SK-N-SH treated with all-trans-retinoic acid at 6 μM for 48 hours (cell line): ENCODE measurements around the gene ATR.
"Not testable (repeated sequence)": the region's sequence is repeated elsewhere in the genome, so short reads cannot be mapped to it uniquely, and the experiment has no call there.

Experiments used
- ATAC-seq: fragments of 200-7000 bp; cut with Tn5 transposase; 3 replicates; pipeline ENCODE4 v1.9.1; 2020; ENCODE audit warnings: mild to moderate bottlenecking, moderate library complexity
- ARNTL ChIP-seq: fragments of 450-650 bp; formaldehyde crosslinking; IDR thresholded peaks from 2 replicates; pipeline ENCODE4 v1.5.0; 2020; ENCODE audit warnings: low read depth, mild to moderate bottlenecking, moderate library complexity, borderline replicate concordance
- CSDC2 ChIP-seq: fragments of 250-450 bp; sonication (Bioruptor Pico); IDR thresholded peaks from 2 replicates; pipeline ENCODE4 v1.5.0; 2020; ENCODE audit warnings: mild to moderate bottlenecking, moderate library complexity
- CSRNP3 ChIP-seq: fragments of 250-450 bp; sonication (Bioruptor Pico); IDR thresholded peaks from 2 replicates; pipeline ENCODE4 v1.5.1; 2021; ENCODE audit warnings: mild to moderate bottlenecking, moderate library complexity
- ESRRG ChIP-seq: fragments of 250-450 bp; sonication (Bioruptor Pico); IDR thresholded peaks from 2 replicates; pipeline ENCODE4 v1.6.1; 2021; ENCODE audit warnings: mild to moderate bottlenecking
- GLIS3 ChIP-seq: fragments of 250-450 bp; sonication (Bioruptor Pico); IDR thresholded peaks from 2 replicates; pipeline ENCODE4 v1.5.0; 2020; ENCODE audit warnings: mild to moderate bottlenecking, moderate library complexity
- ISL1 ChIP-seq: fragments of 250-450 bp; sonication (Bioruptor Pico); IDR thresholded peaks from 2 replicates; pipeline ENCODE4 v2.1.2; 2022; ENCODE audit warnings: mild to moderate bottlenecking, moderate library complexity
- OSR1 ChIP-seq: fragments of 250-450 bp; sonication (Bioruptor Pico); IDR thresholded peaks from 2 replicates; pipeline ENCODE4 v1.8.0; 2022; ENCODE audit warnings: moderate library complexity, mild to moderate bottlenecking, inconsistent platforms
- RARB ChIP-seq: fragments of 250-450 bp; sonication (Bioruptor Pico); IDR thresholded peaks from 2 replicates; pipeline ENCODE4 v1.8.0; 2021; ENCODE audit warnings: mild to moderate bottlenecking, moderate library complexity
- TCF4 ChIP-seq: fragments of 250-450 bp; sonication (Bioruptor Pico); IDR thresholded peaks from 2 replicates; pipeline ENCODE4 v1.8.0; 2021; ENCODE audit warnings: mild to moderate bottlenecking, moderate library complexity, borderline replicate concordance
- TOX ChIP-seq: fragments of 250-450 bp; sonication (Bioruptor Pico); IDR thresholded peaks from 2 replicates; pipeline ENCODE4 v1.8.0; 2021; ENCODE audit warnings: mild to moderate bottlenecking, moderate library complexity, borderline replicate concordance
- ZFP3 ChIP-seq: fragments of 250-450 bp; sonication (Bioruptor Pico); IDR thresholded peaks from 2 replicates; pipeline ENCODE4 v1.5.0; 2020; ENCODE audit warnings: mild to moderate bottlenecking, moderate library complexity
- ZNF70 ChIP-seq: fragments of 450-650 bp; formaldehyde crosslinking; IDR thresholded peaks from 2 replicates; pipeline ENCODE4 v1.5.0; 2020; ENCODE audit warnings: mild to moderate bottlenecking, moderate library complexity
- ZNF8 ChIP-seq: fragments of 450-650 bp; formaldehyde crosslinking; IDR thresholded peaks from 2 replicates; pipeline ENCODE4 v1.5.0; 2020; ENCODE audit warnings: mild to moderate bottlenecking, moderate library complexity
- TF ChIP-seq, protein P1 (sequence below): fragments of 250-450 bp; sonication (Bioruptor Pico); IDR thresholded peaks from 2 replicates; pipeline ENCODE4 v1.5.0; 2020; ENCODE audit warnings: mild to moderate bottlenecking, moderate library complexity
- TF ChIP-seq, protein P2 (sequence below): fragments of 250-450 bp; sonication (Bioruptor Pico); IDR thresholded peaks from 2 replicates; pipeline ENCODE4 v1.8.0; 2020; ENCODE audit warnings: mild to moderate bottlenecking, moderate library complexity, borderline replicate concordance
- TF ChIP-seq, protein P3 (sequence below): fragments of 250-450 bp; sonication (Bioruptor Pico); IDR thresholded peaks from 2 replicates; pipeline ENCODE4 v1.5.1; 2020; ENCODE audit warnings: low read depth, mild to moderate bottlenecking, moderate library complexity
- TF ChIP-seq, protein P4 (sequence below): fragments of 250-450 bp; sonication (Bioruptor Pico); IDR thresholded peaks from 2 replicates; pipeline ENCODE4 v1.8.0; 2021; ENCODE audit warnings: low read depth, mild to moderate bottlenecking, moderate library complexity, borderline replicate concordance

The ATR gene

GRCh38 chr3:142447852-142448823 lies 130.4 kb downstream of the ATR start, which contains the start of gene XRN1:
Gene XRN1, minus strand, starts transcription at chr3:142448037. Its CDS starts 93 bp downstream, at chr3:142447944.
- TF ChIP-seq ESRRG (CRISPR knock-in tag) (no peak), ZFP3 (CRISPR knock-in tag) (peak; percentile 64; the same call in 1 of the 2 replicates), GLIS3 (CRISPR knock-in tag) (0 out of 2 replicates have a peak, but pooled peaks have one; percentile 47)
- TF ChIP-seq, all 23 proteins: peak for 2

DNA sequence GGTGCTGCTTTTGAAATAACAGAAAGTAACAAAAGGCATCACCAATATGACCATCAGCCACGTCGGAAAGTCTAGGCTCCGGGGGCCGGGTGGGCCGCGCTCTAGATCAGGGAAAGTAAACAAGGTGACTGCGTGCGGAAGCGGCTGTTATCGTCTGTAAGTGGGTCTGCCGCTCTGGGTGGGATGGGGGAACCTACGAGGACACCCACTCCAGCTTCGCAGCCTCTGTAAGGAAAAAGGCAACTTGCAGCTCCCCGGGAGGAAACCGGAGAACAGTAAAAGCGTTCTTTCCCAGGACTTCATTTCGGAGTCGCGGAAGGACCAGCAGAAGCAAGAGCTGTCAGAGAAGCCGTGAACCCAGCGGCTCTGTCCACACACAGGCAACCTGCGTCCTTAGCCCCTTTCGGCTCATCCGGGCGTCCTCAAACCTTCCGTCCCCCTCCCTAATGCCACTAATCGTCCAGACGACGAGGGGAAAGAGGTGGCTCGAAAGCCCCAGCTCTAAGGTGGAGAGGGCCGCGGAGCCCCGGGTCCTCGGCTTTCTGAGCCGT lies 131.2 kb downstream of the ATR start:
- ATAC-seq = peak; percentile 70
- TF ChIP-seq ARNTL = no peak
- no peak for TF ChIP-seq GLIS3 (CRISPR knock-in tag)
- TF ChIP-seq, protein P1, sequence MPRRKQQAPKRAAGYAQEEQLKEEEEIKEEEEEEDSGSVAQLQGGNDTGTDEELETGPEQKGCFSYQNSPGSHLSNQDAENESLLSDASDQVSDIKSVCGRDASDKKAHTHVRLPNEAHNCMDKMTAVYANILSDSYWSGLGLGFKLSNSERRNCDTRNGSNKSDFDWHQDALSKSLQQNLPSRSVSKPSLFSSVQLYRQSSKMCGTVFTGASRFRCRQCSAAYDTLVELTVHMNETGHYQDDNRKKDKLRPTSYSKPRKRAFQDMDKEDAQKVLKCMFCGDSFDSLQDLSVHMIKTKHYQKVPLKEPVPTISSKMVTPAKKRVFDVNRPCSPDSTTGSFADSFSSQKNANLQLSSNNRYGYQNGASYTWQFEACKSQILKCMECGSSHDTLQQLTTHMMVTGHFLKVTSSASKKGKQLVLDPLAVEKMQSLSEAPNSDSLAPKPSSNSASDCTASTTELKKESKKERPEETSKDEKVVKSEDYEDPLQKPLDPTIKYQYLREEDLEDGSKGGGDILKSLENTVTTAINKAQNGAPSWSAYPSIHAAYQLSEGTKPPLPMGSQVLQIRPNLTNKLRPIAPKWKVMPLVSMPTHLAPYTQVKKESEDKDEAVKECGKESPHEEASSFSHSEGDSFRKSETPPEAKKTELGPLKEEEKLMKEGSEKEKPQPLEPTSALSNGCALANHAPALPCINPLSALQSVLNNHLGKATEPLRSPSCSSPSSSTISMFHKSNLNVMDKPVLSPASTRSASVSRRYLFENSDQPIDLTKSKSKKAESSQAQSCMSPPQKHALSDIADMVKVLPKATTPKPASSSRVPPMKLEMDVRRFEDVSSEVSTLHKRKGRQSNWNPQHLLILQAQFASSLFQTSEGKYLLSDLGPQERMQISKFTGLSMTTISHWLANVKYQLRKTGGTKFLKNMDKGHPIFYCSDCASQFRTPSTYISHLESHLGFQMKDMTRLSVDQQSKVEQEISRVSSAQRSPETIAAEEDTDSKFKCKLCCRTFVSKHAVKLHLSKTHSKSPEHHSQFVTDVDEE (CRISPR knock-in tag) = no peak
- no peak for TF ChIP-seq ZNF70

More at GRCh38 chr3:142447852-142448823, 130.4 kb downstream of the ATR start, which contains the start of gene XRN1:
- peak; percentile 99 for ATAC-seq

- no peak for ATAC-seq
- 0 out of 2 replicates have a peak, but pooled peaks have one; percentile 46 for TF ChIP-seq ZFP3 (CRISPR knock-in tag)
- no peak for TF ChIP-seq CSRNP3 (CRISPR knock-in tag)
- TF ChIP-seq RARB = no peak
- TF ChIP-seq TOX = no peak
These were observed 132.7 kb downstream of the ATR start for GRCh38 chr3:142445816-142446254.

- no peak for ATAC-seq
- TF ChIP-seq, protein P1 (CRISPR knock-in tag) = no peak
- TF ChIP-seq ISL1 (no peak), ZNF8 (CRISPR knock-in tag) (no peak), OSR1 (CRISPR knock-in tag) (no peak), CSDC2 (CRISPR knock-in tag) (no peak), ESRRG (CRISPR knock-in tag) (no peak), GLIS3 (CRISPR knock-in tag) (no peak), TCF4 (no peak)
- TF ChIP-seq, protein P2, sequence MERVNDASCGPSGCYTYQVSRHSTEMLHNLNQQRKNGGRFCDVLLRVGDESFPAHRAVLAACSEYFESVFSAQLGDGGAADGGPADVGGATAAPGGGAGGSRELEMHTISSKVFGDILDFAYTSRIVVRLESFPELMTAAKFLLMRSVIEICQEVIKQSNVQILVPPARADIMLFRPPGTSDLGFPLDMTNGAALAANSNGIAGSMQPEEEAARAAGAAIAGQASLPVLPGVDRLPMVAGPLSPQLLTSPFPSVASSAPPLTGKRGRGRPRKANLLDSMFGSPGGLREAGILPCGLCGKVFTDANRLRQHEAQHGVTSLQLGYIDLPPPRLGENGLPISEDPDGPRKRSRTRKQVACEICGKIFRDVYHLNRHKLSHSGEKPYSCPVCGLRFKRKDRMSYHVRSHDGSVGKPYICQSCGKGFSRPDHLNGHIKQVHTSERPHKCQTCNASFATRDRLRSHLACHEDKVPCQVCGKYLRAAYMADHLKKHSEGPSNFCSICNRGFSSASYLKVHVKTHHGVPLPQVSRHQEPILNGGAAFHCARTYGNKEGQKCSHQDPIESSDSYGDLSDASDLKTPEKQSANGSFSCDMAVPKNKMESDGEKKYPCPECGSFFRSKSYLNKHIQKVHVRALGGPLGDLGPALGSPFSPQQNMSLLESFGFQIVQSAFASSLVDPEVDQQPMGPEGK (CRISPR knock-in tag) = no peak
- TF ChIP-seq, protein P3, sequence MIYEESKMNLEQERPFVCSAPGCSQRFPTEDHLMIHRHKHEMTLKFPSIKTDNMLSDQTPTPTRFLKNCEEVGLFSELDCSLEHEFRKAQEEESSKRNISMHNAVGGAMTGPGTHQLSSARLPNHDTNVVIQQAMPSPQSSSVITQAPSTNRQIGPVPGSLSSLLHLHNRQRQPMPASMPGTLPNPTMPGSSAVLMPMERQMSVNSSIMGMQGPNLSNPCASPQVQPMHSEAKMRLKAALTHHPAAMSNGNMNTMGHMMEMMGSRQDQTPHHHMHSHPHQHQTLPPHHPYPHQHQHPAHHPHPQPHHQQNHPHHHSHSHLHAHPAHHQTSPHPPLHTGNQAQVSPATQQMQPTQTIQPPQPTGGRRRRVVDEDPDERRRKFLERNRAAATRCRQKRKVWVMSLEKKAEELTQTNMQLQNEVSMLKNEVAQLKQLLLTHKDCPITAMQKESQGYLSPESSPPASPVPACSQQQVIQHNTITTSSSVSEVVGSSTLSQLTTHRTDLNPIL (CRISPR knock-in tag) = no peak
- TF ChIP-seq, protein P4, sequence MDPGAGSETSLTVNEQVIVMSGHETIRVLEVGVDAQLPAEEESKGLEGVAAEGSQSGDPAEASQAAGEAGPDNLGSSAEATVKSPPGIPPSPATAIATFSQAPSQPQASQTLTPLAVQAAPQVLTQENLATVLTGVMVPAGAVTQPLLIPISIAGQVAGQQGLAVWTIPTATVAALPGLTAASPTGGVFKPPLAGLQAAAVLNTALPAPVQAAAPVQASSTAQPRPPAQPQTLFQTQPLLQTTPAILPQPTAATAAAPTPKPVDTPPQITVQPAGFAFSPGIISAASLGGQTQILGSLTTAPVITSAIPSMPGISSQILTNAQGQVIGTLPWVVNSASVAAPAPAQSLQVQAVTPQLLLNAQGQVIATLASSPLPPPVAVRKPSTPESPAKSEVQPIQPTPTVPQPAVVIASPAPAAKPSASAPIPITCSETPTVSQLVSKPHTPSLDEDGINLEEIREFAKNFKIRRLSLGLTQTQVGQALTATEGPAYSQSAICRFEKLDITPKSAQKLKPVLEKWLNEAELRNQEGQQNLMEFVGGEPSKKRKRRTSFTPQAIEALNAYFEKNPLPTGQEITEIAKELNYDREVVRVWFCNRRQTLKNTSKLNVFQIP (CRISPR knock-in tag) = no peak
- TF ChIP-seq, all 23 proteins: peak for 0
These were observed 134.2 kb downstream of the ATR start for GRCh38 chr3:142444343-142444742.

GRCh38 chr3:142443060-142443459 lies 135.5 kb downstream of the ATR start:
- ATAC-seq = not testable (repeated sequence)

GRCh38 chr3:142439499-142440220 lies 138.9 kb downstream of the ATR start:
- not testable (repeated sequence) for ATAC-seq
